Measurements from ENCODE around the gene PITPNC1.

Gene PITPNC1

GRCh38 chr17:67558740-67559380, 181.8 kb downstream of the PITPNC1 start:
- no peak for DNase-seq
- Histone ChIP-seq H3K36me3 (peaks cover 0 to 6% (median 4%) of the 10 kb centered on the region in 3 donors), H3K27me3 (no peaks in the 10 kb centered on the region), H3K4me1 (no peaks in the 10 kb centered on the region), H3K4me3 (no peak overlapping the region), H3K9me3 (no peaks in the 10 kb centered on the region), H3K27ac (no peak overlapping the region)
- intact Hi-C loops (cut with DNase I; ENCODE audit: low total_unique reads), result no loop called here
- TF ChIP-seq CTCF (IDR thresholded peaks at IDR 0.05), result no peak

GRCh38 chr17:67559381-67559966, 182.4 kb downstream of the PITPNC1 start:
- H3K27ac ChIP-seq, result no peak overlapping the region
- TF ChIP-seq CTCF (IDR thresholded peaks at IDR 0.05), result no peak
- H3K36me3 ChIP-seq, result peaks cover 0 to 6% (median 4%) of the 10 kb centered on the region in 3 donors
- H3K9me3 ChIP-seq, result no peaks in the 10 kb centered on the region
- no peak overlapping the region for H3K4me3 ChIP-seq
- intact Hi-C loops (cut with DNase I; ENCODE audit: low total_unique reads), result no loop called here
- no peaks in the 10 kb centered on the region for H3K27me3 ChIP-seq
- H3K4me1 ChIP-seq, result no peaks in the 10 kb centered on the region
- DNase-seq, result no peak

GRCh38 chr17:67562005-67562404, 184.9 kb downstream of the PITPNC1 start:
- no peak overlapping the region for H3K27ac ChIP-seq
- no peaks in the 10 kb centered on the region for H3K4me1 ChIP-seq
- no peak overlapping the region for H3K4me3 ChIP-seq
- H3K9me3 ChIP-seq, result no peaks in the 10 kb centered on the region
- no peak for TF ChIP-seq CTCF (IDR thresholded peaks at IDR 0.05)
- DNase-seq, result no peak
- no peaks in the 10 kb centered on the region for H3K27me3 ChIP-seq
- intact Hi-C loops (cut with DNase I; ENCODE audit: low total_unique reads), result no loop called here
- H3K36me3 ChIP-seq, result peaks cover 0 to 1% (median 0%) of the 10 kb centered on the region in 3 donors

GRCh38 chr17:67563692-67564228, 186.7 kb downstream of the PITPNC1 start:
- no peaks in the 10 kb centered on the region for H3K36me3 ChIP-seq
- H3K4me1 ChIP-seq, result no peaks in the 10 kb centered on the region
- no peaks in the 10 kb centered on the region for H3K9me3 ChIP-seq
- no peak for TF ChIP-seq CTCF (IDR thresholded peaks at IDR 0.05)
- intact Hi-C loops (cut with DNase I; ENCODE audit: low total_unique reads), result no loop called here
- H3K4me3 ChIP-seq, result no peak overlapping the region
- H3K27me3 ChIP-seq, result no peaks in the 10 kb centered on the region
- DNase-seq, result no peak
- H3K27ac ChIP-seq, result no peak overlapping the region

- no peaks in the 10 kb centered on the region for H3K4me1 ChIP-seq
- intact Hi-C loops (cut with DNase I; ENCODE audit: low total_unique reads), result no loop called here
- no peaks in the 10 kb centered on the region for H3K9me3 ChIP-seq
- DNase-seq, result no peak
- no peak overlapping the region for H3K27ac ChIP-seq
- no peak for TF ChIP-seq CTCF (IDR thresholded peaks at IDR 0.05)
- no peaks in the 10 kb centered on the region for H3K27me3 ChIP-seq
- H3K36me3 ChIP-seq, result no peaks in the 10 kb centered on the region
- no peak overlapping the region for H3K4me3 ChIP-seq
These were observed 188.0 kb downstream of the PITPNC1 start for GRCh38 chr17:67565068-67565467.
